ENCODE data around the gene CAPZB.

CAPZB gene

DNA sequence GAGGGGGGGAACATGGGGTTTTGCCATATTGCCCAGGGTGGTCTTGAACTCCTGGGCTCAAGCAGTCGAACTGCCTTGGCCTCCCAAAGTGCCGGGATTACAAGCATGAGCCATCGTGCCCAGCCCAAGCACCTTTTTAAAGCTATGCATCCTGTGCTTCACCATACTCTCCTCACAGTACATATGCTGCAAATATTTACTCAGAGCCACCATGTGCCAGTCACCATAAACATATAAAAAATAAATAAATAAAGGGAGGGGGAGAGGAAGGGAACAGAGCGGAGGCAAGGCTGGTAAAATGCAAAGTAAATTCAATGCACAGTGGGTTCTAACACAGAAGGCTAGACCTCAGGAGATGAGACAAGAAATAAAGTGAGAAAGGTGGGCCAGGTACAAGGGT is 64.7 kb downstream of the CAPZB start:
- H3K4me3 ChIP-seq (ENCODE audit: low read length) = no peak overlapping the region
- no peak for DNase-seq (ENCODE audit: low read depth, low spot score)

DNA sequence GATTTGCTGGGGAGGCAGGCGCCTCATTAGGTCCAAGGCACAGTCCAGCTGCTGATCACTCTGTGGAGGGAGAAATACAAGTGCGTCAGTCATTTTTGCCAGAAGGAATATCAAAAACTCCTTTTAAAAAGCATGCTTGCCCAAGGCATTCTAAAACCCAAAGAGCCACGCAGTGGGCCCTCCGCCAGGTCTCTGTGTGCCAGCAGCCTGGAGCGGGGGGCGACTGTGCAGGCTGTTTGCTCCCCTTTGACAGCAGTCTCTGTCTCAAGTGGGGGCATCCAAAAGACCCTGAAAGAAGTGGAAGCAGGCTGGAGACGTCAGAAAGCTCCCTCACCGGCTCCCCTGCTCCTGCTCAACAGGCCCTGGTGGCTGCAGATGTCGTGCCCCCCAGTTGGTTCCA is 65.6 kb downstream of the CAPZB start:
- DNase-seq (ENCODE audit: low read depth, low spot score) = no peak
- H3K4me3 ChIP-seq (ENCODE audit: low read length) = no peak overlapping the region

DNA sequence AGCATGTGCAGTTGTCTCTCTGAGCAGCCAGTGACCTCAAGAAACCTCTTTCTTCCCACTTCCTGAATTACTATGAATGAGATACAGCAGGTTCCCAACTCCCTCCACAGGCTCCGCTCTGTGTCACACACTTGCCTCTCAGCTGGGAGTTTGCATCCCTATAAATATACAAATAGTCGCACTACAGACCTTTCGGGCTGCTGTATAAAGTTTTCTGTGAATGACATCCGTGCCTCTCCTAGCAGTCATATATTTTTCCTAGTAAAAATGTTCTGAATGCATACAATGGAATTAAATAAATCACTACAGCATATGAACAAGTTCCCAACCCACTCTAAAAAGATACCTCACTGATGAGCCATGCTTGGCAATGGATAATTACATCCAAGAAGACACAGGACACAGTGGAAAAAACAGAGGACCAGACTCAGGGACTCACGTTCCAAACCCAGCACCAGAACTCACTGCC is 66.8 kb downstream of the CAPZB start:
- DNase-seq (ENCODE audit: low read depth, low spot score) = no peak
- no peak overlapping the region for H3K4me3 ChIP-seq (ENCODE audit: low read length)

DNA sequence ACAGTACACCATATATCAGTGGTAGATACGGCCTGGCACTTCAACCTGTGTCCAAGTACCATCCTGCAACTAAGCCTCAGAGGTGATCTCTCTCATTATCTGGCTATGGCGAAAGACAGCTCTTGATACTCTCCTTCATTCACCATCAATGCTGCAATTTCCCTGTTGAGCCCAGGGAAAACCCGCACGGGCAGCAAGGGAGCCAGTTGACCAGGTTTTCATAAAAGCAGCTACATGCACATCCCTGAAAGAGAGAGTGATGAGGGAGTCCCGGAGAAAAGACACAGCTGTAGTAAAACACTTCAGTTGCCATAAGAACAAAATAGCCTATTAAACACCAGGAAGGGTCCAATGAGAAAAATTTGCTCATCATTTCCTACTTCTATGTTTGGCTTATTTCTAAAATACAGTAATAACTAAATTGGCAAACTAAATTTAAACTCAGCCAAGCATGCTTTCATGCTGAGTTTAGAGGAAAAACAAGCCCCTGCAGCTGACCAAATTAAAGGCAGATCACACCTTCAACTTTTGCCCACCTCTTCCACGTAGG is 68.3 kb downstream of the CAPZB start:
- no peak for DNase-seq (ENCODE audit: low read depth, low spot score)
- no peak overlapping the region for H3K4me3 ChIP-seq (ENCODE audit: low read length)

- no peak for DNase-seq (ENCODE audit: low read depth, low spot score)
- H3K4me3 ChIP-seq (ENCODE audit: low read length) = no peak overlapping the region
These were observed 69.2 kb downstream of the CAPZB start for GRCh38 chr1:19416145-19416544.

DNA sequence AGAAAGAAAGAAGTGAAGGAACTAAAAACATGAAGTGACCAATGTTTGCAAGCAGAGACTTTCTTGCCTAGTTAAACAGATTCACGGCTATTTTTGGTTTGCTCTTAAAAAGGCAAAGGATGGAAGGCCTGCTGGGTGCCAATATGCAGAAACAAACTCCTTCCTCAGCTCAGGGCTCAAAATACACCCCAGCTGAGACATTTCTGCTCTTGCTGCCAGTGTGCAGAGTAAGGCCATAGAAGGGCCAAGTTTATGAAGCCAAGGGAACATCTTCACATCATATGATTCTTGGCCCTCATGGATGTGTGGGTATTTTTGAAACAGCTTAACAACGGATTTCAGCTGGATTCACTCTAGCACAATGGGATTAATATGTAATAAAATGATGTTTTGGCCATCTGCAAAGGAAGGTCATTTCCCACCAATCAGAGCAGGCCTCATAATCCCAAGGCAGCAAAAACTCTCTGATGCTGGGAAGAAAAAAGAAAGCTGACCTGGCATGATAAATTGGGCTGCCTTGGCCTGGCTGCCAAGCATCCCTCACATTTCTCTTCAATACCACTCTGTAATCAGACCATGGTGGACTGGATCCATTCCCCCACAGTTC is 70.7 kb downstream of the CAPZB start:
- H3K4me3 ChIP-seq (ENCODE audit: low read length) = no peak overlapping the region
- no peak for DNase-seq (ENCODE audit: low read depth, low spot score)

- no peak overlapping the region for H3K4me3 ChIP-seq (ENCODE audit: low read length)
- no peak for DNase-seq (ENCODE audit: low read depth, low spot score)
These were observed 71.3 kb downstream of the CAPZB start for GRCh38 chr1:19413999-19414398.

GRCh38 chr1:19412654-19413053 is 72.7 kb downstream of the CAPZB start:
- no peak overlapping the region for H3K4me3 ChIP-seq (ENCODE audit: low read length)
- DNase-seq (ENCODE audit: low read depth, low spot score) = no peak

DNA sequence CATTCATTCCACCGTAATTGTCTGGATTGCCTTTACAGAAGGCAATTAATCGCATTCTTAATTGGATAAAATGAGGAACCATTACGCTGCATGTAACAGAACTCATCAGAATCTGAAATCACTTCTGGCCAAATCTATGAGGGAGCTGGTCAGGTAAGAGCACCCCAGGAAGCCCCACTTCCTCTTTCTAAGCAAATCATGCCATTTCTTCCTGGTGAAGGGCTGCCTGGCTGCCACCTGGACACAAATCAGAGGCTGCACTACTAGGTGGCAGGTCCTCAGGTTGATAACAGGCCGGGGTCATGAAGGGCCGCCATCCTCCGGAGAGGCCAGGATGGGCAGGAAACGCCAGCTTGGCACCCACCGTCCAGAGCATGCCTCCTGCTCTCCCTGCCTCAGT is 73.7 kb downstream of the CAPZB start:
- DNase-seq (ENCODE audit: low read depth, low spot score) = no peak
- no peak overlapping the region for H3K4me3 ChIP-seq (ENCODE audit: low read length)

GRCh38 chr1:19410393-19410792 is 74.9 kb downstream of the CAPZB start:
- DNase-seq (ENCODE audit: low read depth, low spot score) = no peak

GRCh38 chr1:19409477-19410341 is 75.6 kb downstream of the CAPZB start:
- no peak for DNase-seq (ENCODE audit: low read depth, low spot score)
- no peak overlapping the region for H3K4me3 ChIP-seq (ENCODE audit: low read length)

More at GRCh38 chr1:19410393-19410792, 74.9 kb downstream of the CAPZB start:
- no peak overlapping the region for H3K4me3 ChIP-seq (ENCODE audit: low read length)

DNA sequence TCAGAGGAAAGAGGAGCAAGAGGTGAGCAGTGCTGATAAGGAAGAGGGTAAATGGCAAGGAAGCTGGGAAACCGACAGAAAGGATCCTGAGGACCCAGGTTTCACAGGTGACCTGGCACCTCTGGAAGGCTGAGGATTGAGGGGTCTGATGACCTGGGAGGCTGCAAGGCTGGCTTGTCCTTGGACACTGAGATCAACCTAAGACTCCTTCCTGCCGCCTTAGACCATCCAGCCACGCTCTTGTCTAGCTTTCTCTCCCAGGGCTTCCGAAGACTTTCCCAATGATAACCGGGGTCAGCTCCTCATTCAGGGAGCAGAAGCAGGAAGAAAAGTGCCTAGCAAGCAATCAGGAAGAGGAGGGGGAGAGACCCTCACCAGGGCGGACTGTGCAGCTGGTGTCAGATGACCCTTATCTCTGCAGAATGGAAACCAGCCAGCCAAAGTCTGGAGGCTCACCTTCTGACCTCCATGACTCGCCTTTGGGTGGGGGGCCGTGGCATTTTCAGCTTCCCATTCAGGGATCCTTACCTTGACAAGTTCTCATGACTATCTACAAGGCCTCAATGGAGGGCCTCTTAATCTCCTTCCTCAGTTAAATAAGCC is 77.7 kb downstream of the CAPZB start:
- DNase-seq (ENCODE audit: low read depth, low spot score) = no peak
- H3K4me3 ChIP-seq (ENCODE audit: low read length) = no peak overlapping the region

DNA sequence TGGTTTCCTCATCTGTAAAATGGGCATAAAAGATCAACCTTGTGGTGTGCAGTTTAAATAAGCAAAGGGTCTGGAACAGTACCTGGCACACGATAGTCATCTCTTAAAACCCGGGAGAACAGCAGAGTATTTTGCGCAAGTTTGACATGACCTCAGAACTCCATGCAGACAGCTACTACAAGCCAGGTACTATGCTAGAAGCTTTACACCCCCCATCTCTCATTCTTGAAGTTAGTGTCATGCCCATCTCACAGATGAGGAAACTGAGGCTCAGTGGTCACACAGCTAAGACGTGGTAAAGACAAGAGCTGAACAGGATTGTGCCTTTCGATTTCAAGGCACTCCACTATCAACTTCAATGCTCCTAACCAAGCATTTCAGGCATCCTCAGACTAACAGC is 78.7 kb downstream of the CAPZB start:
- H3K4me3 ChIP-seq (ENCODE audit: low read length) = peak overlapping the region; percentile 23

GRCh38 chr1:19405761-19406487 is 79.4 kb downstream of the CAPZB start:
- peak; percentile 96 for DNase-seq (ENCODE audit: low read depth, low spot score)
- H3K4me3 ChIP-seq (ENCODE audit: low read length) = peak overlapping the region; percentile 23

More for the DNA sequence above, 78.7 kb downstream of the CAPZB start:
- DNase-seq (ENCODE audit: low read depth, low spot score) = no peak

DNA sequence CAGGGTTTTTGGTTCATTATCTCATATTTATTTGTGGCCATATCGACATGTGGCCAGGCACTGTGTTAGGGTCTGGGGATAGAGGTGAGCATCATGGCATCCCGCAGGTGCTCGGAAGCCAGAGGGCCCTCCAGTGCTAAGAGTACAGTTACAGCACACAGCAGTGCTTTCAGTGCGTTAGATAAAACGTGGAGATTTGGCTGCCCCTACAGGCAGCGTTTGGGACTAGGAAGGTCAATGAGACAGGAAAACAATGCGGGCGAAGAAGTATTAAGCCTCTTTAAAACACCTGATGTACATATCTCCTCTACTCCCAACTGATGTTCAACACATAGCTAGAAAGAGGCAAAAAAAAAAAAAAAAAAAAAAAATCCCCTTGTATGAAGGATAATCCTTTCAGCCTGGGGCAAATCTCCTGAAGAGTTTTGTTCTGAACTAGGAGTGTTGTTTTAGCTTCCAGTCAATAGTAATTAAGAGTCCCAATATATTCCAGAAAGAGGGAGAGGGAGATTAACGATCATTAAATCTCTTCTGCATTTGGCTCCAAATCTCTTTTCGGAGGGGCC is 80.1 kb downstream of the CAPZB start:
- no peak overlapping the region for H3K4me3 ChIP-seq (ENCODE audit: low read length)
- DNase-seq (ENCODE audit: low read depth, low spot score) = no peak

DNA sequence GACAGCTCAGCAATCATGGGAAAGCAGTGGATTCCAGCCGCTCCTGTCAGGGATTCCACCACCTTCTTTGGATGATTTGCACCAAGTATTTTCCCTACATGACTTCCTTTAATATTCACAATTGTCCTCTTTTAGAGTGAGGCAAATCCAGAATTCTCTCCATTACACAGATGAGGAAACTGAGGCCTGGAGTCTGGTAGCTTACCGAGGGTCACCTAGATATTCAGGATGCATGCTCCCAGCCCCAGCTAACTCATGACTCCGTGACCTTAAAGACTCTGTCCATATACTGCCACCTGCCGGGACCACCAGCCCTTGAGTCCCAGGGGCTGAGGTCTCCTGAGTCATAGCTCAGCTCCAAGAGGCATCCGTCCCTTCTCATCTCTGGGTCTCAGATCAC is 80.6 kb downstream of the CAPZB start:
- H3K4me3 ChIP-seq (ENCODE audit: low read length) = no peak overlapping the region
- no peak for DNase-seq (ENCODE audit: low read depth, low spot score)

GRCh38 chr1:19403256-19403655 is 82.1 kb downstream of the CAPZB start:
- no peak overlapping the region for H3K4me3 ChIP-seq (ENCODE audit: low read length)
- DNase-seq (ENCODE audit: low read depth, low spot score) = no peak

DNA sequence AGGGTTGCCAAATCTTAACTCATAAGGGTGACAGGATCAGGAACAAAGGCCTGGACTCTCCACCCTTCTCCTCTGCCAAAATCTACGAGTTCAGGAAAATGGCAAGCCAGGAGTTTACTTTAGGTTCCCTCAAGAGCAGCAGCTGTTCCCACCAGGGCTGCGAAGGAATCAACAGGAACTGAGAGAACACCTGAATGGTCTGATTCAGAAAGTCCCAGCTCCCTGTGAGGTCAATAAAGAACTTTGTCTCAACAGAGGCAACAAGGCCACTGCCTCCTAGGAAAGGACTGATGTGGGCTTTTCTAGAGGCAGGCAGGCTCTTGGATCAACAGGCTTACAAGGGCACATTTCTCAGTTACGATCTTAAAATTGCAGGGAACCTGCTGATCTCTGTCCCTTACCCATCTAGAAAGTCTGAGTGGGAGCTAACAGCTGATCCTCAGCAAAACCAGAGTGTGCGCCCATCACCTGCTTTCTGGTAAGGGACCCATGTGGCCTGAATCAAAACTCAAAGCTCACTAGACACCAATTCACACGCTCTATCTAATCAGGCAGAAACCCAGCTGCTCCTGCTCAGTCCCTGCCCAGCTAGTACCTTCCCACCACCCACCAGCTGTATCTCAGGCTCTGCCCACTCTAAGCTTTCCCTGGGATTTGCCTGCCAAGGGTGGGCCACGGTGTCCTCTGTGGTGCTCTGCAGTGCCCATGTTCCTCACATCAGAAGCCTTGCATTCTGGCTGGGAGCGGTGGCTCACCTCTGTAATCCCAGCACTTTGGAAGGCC is 83.1 kb downstream of the CAPZB start:
- DNase-seq (ENCODE audit: low read depth, low spot score) = no peak
- H3K4me3 ChIP-seq (ENCODE audit: low read length) = no peak overlapping the region
